ENCODE measurements around the gene THOC6. TPM values are rescaled to one million over a fixed set of nuclear protein-coding genes. Genes with fewer than 3 reads are reported as not detected.
A peak's percentile ranks its signal among the peaks of the same experiment; 100 is the strongest.

Gene THOC6
- total and polyA plus RNA-seq, 2 donors (not counting 3 experiments of a cell fraction or from before 2014, with no cell fraction given) = 23.9 to 39.3 TPM

GRCh38 chr16:3065742-3066439, 42.1 kb downstream of the THOC6 start:
- Histone ChIP-seq H3K9me1 (replicated peaks; ENCODE audit: control insufficient read depth, extremely low read depth, insufficient read depth, low read length) (no peaks in the 10 kb centered on the region), H3K4me1 (ENCODE audit: control insufficient read depth, extremely low read depth, insufficient read depth, low read length) (peaks cover 19% of the 10 kb centered on the region), H3K36me3 (ENCODE audit: control insufficient read depth in 2 of 2, extremely low read depth in 1 of 2, insufficient read depth in 2 of 2, low read length in 2 of 2) (peaks cover 0 to 9% of the 10 kb centered on the region in 2 experiments), H4K20me1 (replicated peaks; ENCODE audit: control insufficient read depth, extremely low read depth, insufficient read depth, low read length) (no peaks in the 10 kb centered on the region), H3K27me3 (ENCODE audit: control insufficient read depth in 2 of 2, insufficient read depth in 2 of 2, low read length in 2 of 2) (no peaks in the 10 kb centered on the region), H3K4me2 (ENCODE audit: insufficient read depth, low read length) (peak overlapping the region; percentile 66), H3K4me3 (replicated peaks in 1 of 3; ENCODE audit: insufficient read depth in 1 of 3, low read depth in 1 of 3, low read length in 3 of 3) (peak overlapping the region in 2 of 3 experiments; percentile 40 to 54), H3K79me2 (ENCODE audit: control insufficient read depth, insufficient read depth, low read length) (peaks cover 4% of the 10 kb centered on the region), H3K9me3 (replicated peaks; ENCODE audit: control insufficient read depth, insufficient read depth, low read length) (no peaks in the 10 kb centered on the region), H3K27ac (ENCODE audit: insufficient read depth, low read depth, low read length) (peak overlapping the region; percentile 94), H3K9ac (replicated peaks; ENCODE audit: extremely low read depth, insufficient read depth, low read length) (peak overlapping the region; percentile 94), H2AFZ (ENCODE audit: low read depth, low read length) (peak overlapping the region; percentile 85)
- intact Hi-C loops (cut with micrococcal nuclease) = loop anchor here (1.0 kb wide), 1 partner anchor 21 kb away; no protein-coding TSS in a partner anchor
- FAIRE-seq (no peak), DNase-seq (ENCODE audit: low read depth, low spot score) (no peak)
- CTCF ChIA-PET = interaction anchor here (0.7 to 1.3 kb wide), 5 partner anchors 10 to 64 kb away, joined by 3 to 4 read pairs (median 4); no protein-coding TSS in a partner anchor
- dilution Hi-C loops (cut with MboI; ENCODE audit: extremely low pct_ligation_motif_present, low sequenced_read_pairs) = no loop called here
- TF ChIP-seq GATA2 (IDR thresholded peaks at IDR 0.05; ENCODE audit: insufficient read depth, insufficient read length, low read depth, low read length) = no peak
- TF ChIP-seq, protein P1, sequence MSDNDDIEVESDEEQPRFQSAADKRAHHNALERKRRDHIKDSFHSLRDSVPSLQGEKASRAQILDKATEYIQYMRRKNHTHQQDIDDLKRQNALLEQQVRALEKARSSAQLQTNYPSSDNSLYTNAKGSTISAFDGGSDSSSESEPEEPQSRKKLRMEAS (IDR thresholded peaks at IDR 0.05; ENCODE audit: insufficient read depth, insufficient read length) = no peak
- no TSS peak for BruUV-seq (replicated peaks)
- POLR2A ChIA-PET = interaction anchor here (0.5 kb wide), 1 partner anchor 42 kb away, joined by 5 read pairs; no protein-coding TSS in a partner anchor

DNA sequence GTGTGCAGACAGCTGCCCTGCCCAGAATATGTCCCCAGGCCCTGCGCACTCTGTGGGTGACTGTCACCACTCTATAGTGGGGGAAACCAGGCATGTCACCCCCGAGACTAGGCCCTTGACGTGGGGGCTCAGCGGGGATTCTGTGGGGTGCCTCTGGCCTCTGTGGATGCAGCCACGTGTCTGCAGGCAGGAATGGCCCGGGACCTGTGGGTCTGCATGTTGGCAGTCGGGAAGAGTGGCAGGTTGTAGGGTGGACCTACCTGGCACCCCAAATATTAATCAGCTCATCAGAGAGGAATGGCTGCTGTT, 42.6 kb downstream of the THOC6 start:
- POLR2A ChIA-PET = interaction anchor here (0.5 kb wide), 1 partner anchor 41 kb away, joined by 5 read pairs; no protein-coding TSS in a partner anchor
- dilution Hi-C loops (cut with MboI; ENCODE audit: extremely low pct_ligation_motif_present, low sequenced_read_pairs) (no loop called here), intact Hi-C loops (cut with micrococcal nuclease) (no loop called here)
- Histone ChIP-seq H3K79me2 (ENCODE audit: control insufficient read depth, insufficient read depth, low read length) (peaks cover 4% of the 10 kb centered on the region), H3K4me3 (replicated peaks in 1 of 3; ENCODE audit: insufficient read depth in 1 of 3, low read depth in 1 of 3, low read length in 3 of 3) (peak overlapping the region in 2 of 3 experiments; percentile 40 to 54), H2AFZ (ENCODE audit: low read depth, low read length) (no peak overlapping the region), H4K20me1 (replicated peaks; ENCODE audit: control insufficient read depth, extremely low read depth, insufficient read depth, low read length) (no peaks in the 10 kb centered on the region), H3K36me3 (ENCODE audit: control insufficient read depth in 2 of 2, extremely low read depth in 1 of 2, insufficient read depth in 2 of 2, low read length in 2 of 2) (peaks cover 0 to 9% of the 10 kb centered on the region in 2 experiments), H3K4me2 (ENCODE audit: insufficient read depth, low read length) (peak overlapping the region; percentile 66), H3K9me1 (replicated peaks; ENCODE audit: control insufficient read depth, extremely low read depth, insufficient read depth, low read length) (no peaks in the 10 kb centered on the region), H3K9ac (replicated peaks; ENCODE audit: extremely low read depth, insufficient read depth, low read length) (peak overlapping the region; percentile 94), H3K4me1 (ENCODE audit: control insufficient read depth, extremely low read depth, insufficient read depth, low read length) (peaks cover 19% of the 10 kb centered on the region), H3K27ac (ENCODE audit: insufficient read depth, low read depth, low read length) (peak overlapping the region; percentile 94), H3K27me3 (ENCODE audit: control insufficient read depth in 2 of 2, insufficient read depth in 2 of 2, low read length in 2 of 2) (no peaks in the 10 kb centered on the region), H3K9me3 (replicated peaks; ENCODE audit: control insufficient read depth, insufficient read depth, low read length) (no peaks in the 10 kb centered on the region)
- FAIRE-seq (no peak), DNase-seq (ENCODE audit: low read depth, low spot score) (no peak)
- BruUV-seq (replicated peaks) = no TSS peak
- CTCF ChIA-PET = no interaction called here
- TF ChIP-seq POLR2AphosphoS5 (IDR thresholded peaks at IDR 0.05; ENCODE audit: insufficient read depth, low read depth, low read length) (no peak), FOS (IDR thresholded peaks at IDR 0.05; ENCODE audit: borderline replicate concordance, insufficient read depth, low read length) (no peak), GATA2 (IDR thresholded peaks at IDR 0.05; ENCODE audit: insufficient read depth, insufficient read length, low read depth, low read length) (no peak), POLR2A (IDR thresholded peaks at IDR 0.05; ENCODE audit: low read depth, low read length) (no peak), JUN (IDR thresholded peaks at IDR 0.05; ENCODE audit: borderline replicate concordance, insufficient read depth, insufficient read length, low read depth) (no peak), MYC (IDR thresholded peaks at IDR 0.05; ENCODE audit: low read depth, low read length) (no peak), EZH2 (IDR thresholded peaks at IDR 0.05; ENCODE audit: borderline replicate concordance, low read depth, low read length, severe bottlenecking) (no peak)
- TF ChIP-seq, protein P1 (IDR thresholded peaks at IDR 0.05; ENCODE audit: insufficient read depth, insufficient read length) = no peak
- TF ChIP-seq, protein P2, sequence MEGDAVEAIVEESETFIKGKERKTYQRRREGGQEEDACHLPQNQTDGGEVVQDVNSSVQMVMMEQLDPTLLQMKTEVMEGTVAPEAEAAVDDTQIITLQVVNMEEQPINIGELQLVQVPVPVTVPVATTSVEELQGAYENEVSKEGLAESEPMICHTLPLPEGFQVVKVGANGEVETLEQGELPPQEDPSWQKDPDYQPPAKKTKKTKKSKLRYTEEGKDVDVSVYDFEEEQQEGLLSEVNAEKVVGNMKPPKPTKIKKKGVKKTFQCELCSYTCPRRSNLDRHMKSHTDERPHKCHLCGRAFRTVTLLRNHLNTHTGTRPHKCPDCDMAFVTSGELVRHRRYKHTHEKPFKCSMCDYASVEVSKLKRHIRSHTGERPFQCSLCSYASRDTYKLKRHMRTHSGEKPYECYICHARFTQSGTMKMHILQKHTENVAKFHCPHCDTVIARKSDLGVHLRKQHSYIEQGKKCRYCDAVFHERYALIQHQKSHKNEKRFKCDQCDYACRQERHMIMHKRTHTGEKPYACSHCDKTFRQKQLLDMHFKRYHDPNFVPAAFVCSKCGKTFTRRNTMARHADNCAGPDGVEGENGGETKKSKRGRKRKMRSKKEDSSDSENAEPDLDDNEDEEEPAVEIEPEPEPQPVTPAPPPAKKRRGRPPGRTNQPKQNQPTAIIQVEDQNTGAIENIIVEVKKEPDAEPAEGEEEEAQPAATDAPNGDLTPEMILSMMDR (IDR thresholded peaks at IDR 0.05; ENCODE audit: extremely low read depth in 1 of 2, insufficient read depth in 1 of 2, low read depth in 1 of 2, low read length in 2 of 2) = no peak

Data from endothelial cell of umbilical vein (primary cell).